ENCODE measurements around the gene SLC9A7.
A peak's percentile ranks its signal among the peaks of the same experiment; 100 is the strongest.
"Not testable (repeated sequence)": the region's sequence is repeated elsewhere in the genome, so short reads cannot be mapped to it uniquely, and the experiment has no call there.

The SLC9A7 gene

DNA sequence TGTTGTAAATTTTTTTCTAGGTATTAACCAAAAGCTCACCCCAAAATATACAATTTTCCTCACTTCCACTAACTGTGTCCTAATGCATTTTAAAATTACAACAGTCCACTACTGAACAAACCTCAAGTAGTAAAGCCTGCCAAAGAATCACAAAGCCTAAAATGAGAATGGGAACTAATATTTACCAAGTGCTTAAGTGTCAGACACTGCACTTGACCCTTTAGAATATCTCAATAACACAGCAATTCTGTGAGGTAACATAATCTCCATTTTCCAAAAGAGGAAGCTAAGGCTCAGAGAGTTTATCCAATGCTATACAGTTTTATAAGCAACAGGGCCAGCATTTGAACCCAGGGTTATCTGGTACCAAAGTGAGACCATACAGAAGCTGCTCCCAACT is 4.9 kb downstream of the SLC9A7 start:
- DNase-seq (ENCODE audit: low spot score), result no peak

DNA sequence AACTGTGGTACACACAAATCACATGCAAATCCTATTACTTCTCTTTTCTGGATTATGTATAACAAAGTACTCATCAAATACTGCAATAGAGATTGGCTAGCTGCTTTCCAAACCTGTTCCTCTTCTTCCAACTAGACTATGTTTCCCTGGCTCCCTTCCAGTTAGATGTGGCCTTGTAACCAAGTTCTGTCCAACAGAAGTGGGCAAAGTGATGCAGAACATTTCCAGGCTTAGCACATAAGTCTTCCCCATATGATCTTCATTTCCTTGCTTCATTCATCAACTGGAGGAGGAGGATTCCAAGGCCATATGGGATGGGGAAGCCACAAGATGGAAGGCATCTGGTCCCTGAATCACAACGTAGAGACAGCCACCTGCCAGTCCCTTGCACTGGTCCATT is 8.0 kb downstream of the SLC9A7 start:
- no peak for DNase-seq (ENCODE audit: low spot score)

DNA sequence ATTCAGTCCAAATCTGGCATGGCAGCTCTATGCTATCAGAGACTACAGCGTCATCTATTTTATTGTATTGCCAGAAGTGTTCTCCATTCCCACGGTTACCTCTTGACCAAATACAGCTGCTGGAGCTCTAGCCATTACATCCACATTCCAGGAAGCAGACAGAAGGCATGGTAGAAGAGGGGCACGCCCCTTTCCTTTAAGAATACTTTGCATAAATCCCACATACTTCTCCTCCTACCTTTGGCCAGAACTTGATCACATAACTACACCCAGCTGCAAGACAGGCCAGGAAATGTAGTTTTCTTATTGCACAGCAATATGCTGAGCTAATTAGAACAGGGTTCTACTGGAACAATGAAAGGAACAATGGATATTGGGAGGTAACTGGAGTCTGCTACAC is 14.9 kb downstream of the SLC9A7 start:
- DNase-seq (ENCODE audit: low spot score), result no peak

GRCh38 chrX:46743046-46743445 is 15.9 kb downstream of the SLC9A7 start:
- DNase-seq (ENCODE audit: low spot score), result no peak

- no peak for DNase-seq (ENCODE audit: low spot score)
Measured at GRCh38 chrX:46739736-46740135, 19.2 kb downstream of the SLC9A7 start.

DNA sequence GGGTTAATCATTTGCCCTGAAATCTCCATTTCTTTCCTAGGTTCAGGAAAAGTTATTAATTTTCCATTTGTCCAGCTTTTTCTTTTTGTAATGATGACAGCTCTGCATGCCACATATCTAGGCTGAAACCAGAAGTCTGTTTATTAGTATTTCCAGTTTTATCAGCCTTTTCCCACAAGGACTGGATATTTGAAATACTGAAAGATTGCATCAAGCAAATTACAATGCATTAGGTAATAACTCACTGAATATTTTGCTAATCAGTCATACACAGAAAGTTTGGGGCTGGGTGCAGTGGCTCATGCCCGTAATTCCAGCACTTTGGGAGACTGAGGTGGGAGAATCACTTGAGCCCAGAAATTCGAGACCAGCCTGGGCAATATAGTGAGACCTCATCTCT is 21.5 kb downstream of the SLC9A7 start:
- DNase-seq (ENCODE audit: low spot score), result no peak

GRCh38 chrX:46737041-46737440 is 21.9 kb downstream of the SLC9A7 start:
- no peak for DNase-seq (ENCODE audit: low spot score)

DNA sequence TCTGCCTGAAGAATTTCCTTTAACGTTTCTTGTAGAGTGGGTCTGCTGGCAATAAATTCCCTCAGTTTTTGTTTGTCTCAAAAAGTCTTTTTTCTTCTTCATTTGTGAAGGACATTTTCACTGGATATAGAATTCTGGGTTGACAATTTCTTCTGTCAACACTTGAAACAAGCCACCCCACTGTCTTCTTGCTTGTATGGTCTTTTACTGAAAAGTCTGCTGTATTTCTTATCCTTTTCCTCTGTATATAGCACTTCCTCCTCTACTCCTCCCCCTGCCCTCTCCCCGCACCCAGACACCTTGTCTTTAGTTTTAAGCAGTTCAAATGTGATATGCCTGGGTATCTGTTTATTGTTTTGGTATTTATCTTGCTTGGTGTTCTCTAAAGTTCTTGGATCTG is 23.3 kb downstream of the SLC9A7 start:
- no peak for DNase-seq (ENCODE audit: low spot score)

GRCh38 chrX:46733226-46733625 is 25.7 kb downstream of the SLC9A7 start:
- no peak for DNase-seq (ENCODE audit: low spot score)

DNA sequence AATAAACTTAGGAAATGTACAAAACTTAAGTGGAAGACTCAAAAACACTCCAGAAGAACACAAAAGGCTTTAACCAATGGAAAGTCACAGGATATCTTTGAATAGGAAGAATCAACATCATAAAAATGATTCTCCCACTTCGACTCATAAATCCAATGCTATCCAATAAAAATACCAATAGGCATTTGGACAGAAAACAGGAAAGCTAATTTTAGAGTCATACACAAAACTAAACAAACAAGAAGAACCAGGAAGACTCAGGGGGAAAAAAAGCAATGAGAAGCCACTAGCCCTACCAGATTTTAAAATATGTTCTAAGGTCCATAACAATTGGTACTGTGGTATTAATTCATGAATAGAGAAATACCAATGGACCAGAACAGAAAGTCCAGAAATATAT is 28.2 kb downstream of the SLC9A7 start:
- no peak for DNase-seq (ENCODE audit: low spot score)

GRCh38 chrX:46727441-46727840 is 31.5 kb downstream of the SLC9A7 start:
- DNase-seq (ENCODE audit: low spot score), result no peak

- not testable (repeated sequence) for DNase-seq (ENCODE audit: low spot score)
Measured at GRCh38 chrX:46723569-46723927, 35.4 kb downstream of the SLC9A7 start.

DNA sequence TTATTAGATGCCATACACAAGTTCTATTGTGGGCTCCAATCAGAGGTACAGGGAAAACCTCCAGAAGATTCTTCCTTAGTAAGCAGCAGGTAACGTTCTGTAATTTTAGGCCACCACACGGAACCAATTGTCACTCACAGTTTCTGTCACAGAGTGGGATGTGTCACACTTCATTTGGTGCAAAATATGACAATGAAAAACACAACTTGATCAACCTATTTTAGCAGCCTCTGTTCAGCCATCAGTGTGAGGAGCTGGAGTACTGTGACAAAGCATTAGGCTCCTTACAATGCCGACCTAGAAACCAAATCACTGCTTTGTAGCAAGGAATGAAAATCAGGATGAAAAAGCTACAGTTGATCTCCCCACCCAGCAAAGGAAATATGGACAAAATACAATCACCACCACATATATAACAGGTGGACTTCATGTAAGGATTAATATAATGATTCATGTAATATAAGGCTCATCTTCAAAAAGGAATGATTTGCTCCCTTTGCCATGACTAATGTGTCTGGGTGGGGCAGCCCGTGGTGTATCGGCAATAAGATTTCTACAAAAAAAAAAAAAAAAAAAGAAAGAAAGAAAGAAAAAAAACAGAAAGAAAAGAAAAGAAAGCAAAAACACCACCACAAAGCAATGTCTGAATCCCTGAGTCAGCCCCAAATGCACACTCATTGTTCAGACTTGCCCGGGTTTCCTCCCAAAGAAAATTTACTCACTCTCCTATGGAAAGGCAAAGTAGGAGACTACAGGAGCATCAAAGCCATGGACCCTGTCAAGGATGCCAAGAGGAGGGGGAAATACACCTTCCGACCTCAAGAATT is 36.0 kb downstream of the SLC9A7 start:
- DNase-seq (ENCODE audit: low spot score), result no peak

- no peak for DNase-seq (ENCODE audit: low spot score)
Measured at GRCh38 chrX:46716796-46717195, 42.1 kb downstream of the SLC9A7 start.

DNA sequence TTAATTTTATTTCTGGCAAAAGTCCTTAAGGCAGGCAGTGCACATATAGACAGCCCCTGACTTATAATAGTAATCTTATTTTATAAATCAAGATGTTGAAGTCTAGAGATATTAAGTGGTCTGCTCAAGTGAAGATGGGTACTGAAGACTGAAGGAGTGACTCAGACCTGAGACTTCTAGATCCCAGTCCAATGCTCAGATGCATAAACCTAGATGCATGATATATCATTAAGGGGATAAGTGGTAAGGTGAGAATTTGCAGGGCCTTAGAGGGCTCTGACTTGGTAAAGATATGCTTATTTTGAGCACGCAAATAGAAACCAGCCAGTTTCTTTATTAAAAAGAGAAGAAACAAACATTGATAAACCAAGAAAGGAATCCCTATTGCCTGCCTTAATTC is 42.9 kb downstream of the SLC9A7 start:
- DNase-seq (ENCODE audit: low spot score), result no peak

DNA sequence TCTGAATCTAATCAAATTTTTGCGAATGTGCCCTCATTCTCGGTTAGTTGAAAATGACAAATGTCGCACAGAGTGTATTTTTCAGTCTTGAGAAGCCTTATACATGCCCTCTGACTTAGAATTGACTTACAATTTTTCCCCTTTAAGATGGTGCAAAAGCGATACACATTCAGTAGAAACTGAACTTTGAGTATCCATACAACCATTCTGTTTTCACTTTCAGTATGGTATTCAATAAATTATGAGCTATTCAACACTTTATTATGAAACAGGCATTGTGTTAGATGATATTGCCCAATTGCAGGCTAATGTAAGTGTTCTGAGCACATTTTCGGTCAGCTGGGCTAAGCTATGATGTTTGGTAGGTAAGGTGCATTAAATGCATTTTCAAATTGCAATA is 43.4 kb downstream of the SLC9A7 start:
- DNase-seq (ENCODE audit: low spot score), result no peak

DNA sequence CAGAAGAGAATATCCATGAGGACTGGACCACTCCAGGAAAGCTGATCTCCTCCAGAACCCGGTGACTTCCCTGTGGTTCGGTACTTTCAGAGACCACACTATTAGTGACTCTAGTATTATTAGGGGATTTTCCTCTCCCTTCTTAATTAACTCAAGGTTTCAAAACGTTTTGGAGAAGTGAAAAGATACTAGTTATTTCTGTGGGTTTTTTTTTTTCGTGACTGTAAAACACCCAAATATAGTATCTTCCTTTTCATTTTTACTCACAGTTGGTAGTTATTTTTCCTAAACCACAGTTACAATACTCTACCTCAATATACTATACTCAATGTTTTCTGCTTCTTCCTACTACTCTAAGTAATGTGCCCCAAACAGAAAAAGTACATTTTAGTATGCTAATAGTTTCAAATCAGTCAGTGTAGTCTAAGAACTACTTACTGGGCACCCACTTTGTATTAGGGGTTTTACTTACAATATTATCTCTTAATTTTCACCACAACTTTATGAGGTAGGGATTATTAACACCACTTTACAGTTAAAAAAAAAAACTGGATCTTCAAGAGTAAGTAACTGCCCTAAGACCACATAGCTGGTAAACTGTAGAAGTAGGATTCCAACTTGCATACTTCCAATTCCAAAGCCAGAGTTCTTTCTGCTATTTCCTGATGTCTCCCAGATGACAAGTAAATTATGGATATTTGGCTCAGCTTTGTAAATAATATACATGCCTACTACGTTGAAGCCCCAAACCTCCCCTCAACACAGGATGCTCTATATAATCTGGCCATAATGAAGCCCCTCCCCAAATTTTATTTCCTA is 45.0 kb downstream of the SLC9A7 start:
- no peak for DNase-seq (ENCODE audit: low spot score)

DNA sequence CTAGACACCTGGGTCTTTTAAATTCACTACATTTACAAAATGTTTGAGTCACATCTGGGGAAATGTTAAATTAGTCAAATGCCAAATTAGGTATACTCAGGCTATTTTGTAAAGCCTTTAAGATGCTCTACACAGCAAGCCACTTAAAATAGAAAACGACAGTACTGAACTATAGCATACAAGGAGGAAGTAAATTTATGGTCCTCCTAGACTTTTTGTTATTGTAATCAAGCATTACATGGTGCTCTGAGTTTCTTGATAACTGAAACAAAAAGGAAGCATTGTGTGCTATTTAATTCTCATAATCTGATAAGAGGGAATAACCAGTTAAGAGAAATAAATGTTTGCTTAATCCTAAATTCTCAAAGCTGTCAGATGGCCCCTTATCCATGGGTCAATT is 46.2 kb downstream of the SLC9A7 start:
- DNase-seq (ENCODE audit: low spot score), result no peak

DNA sequence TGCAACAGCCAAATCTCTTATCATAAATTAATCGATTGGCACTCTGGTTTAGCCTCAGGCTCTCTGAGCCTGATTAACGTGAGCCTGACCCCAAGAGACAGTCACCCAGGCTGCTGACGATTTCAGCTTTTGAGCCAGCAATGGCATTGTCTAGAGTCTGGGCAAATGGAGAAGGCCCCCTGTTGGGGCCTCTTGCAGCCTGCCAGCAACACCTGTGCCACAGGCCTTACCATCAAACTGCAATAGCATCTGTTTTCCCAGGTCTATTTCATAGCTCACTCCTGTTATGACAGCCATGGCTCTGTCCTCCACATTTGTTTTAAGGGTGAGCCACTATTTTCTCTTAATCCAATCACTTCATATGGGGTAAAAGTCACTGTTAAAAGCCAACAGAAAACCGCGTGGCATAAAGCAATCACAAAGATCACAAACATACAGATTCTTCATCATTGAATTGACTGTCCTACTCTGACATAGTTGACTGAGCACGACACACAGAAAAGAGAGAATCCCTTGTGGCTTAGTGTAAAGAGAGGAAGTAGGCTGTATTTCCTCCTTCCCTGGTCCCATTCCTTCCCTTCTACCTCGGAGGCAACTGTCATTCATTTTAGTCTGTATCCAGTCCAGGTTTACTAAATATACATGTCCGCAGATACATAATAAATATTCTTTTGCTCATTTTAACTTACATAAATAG is 47.8 kb downstream of the SLC9A7 start:
- no peak for DNase-seq (ENCODE audit: low spot score)

- no peak for DNase-seq (ENCODE audit: low spot score)
Measured at GRCh38 chrX:46710425-46710824, 48.5 kb downstream of the SLC9A7 start.

GRCh38 chrX:46707274-46707965 is 51.5 kb downstream of the SLC9A7 start:
- DNase-seq (ENCODE audit: low spot score), result no peak

DNA sequence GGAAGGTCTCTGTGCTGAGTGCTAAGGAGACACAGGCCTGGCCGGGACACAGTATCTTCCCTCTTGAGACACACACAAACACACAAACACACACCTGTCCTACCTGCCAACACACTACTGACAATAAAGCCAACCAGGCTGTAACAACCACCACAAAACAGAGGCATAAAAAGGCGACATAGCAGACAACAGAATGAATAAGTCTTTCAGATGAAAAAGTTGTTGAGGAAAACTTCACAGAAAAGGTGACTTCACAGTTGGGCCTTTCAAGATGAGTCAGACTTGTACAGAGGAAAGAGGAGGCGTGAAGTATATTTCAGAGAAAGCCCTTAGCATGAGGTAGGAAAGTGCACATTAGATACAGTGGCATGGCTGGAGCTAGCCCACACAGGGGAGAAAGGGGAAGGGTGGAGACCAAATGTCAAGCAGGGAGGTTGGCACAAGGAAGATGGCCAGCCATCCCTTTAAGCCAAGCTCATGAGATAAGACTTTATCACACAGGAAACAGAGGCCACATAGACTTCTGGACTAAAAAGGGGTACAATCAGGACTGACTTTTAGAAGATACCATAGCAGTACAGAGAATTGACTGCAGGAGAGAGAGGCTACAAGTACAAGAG is 54.0 kb downstream of the SLC9A7 start:
- DNase-seq (ENCODE audit: low spot score), result peak; percentile 8
